GM23248 (cell line): ENCODE results near the gene ANKS6.

Experiments
- EZH2 ChIP-seq: fragments of 200-600 bp; sonication (generic); IDR thresholded peaks from 2 replicates; pipeline ENCODE4 v1.6.1; 2018; ENCODE audit warnings: antibody characterized with exemption, mild to moderate bottlenecking; ENCODE audit not compliant: insufficient read depth, poor library complexity, severe bottlenecking
- EZH2phosphoT487 ChIP-seq: fragments of 200-600 bp; sonication (generic); IDR thresholded peaks from 2 replicates; pipeline ENCODE4 v1.6.1; 2018; ENCODE audit warnings: antibody characterized with exemption, moderate library complexity, mild to moderate bottlenecking, low read depth; ENCODE audit not compliant: insufficient read depth

DNA sequence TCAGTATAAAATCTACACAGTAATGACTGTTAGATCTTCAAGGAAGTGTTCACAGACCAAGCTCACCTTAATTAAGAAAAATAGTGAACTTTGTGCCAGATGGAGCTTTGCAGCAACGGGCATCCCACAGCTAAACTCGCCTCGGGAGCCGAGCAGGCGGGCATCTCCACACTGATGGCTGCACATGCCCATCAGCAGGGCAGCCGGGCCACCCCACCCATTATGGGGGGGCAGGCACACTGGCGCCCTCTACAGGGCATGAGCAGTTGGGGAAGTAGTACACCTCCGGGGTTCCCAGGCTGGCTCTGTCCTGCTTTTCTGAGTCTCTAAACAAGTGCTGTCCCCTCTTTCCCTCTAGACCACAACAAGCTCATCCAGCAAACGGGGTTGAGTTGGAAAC is 21.6 kb downstream of the ANKS6 start:
- TF ChIP-seq EZH2 (no peak), EZH2phosphoT487 (no peak)
